ENCODE data around the gene MAP4K2.

The MAP4K2 gene

GRCh38 chr11:64762674-64763525 lies 40.1 kb downstream of the MAP4K2 start:
- DNase-seq (ENCODE audit: low spot score) = no peak
- no peak overlapping the region for H2BK5ac ChIP-seq (ENCODE audit: low read length)
- no peaks in the 10 kb centered on the region for H3K9me3 ChIP-seq (replicated peaks in 1 of 2; ENCODE audit: control insufficient read depth in 2 of 2, insufficient read depth in 1 of 2, low read depth in 1 of 2, low read length in 2 of 2)
- no peak overlapping the region for H2AFZ ChIP-seq (ENCODE audit: low read length)
- no peak overlapping the region for H2BK12ac ChIP-seq (ENCODE audit: low read length)
- no peak overlapping the region for H2BK15ac ChIP-seq (ENCODE audit: low read length)
- H3K36me3 ChIP-seq (replicated peaks in 1 of 2; ENCODE audit: control insufficient read depth in 2 of 2, insufficient read depth in 2 of 2, low read length in 2 of 2) = peaks cover 39 to 58% of the 10 kb centered on the region in 2 donors
- H3K18ac ChIP-seq (ENCODE audit: low read length) = no peak overlapping the region
- H3K9ac ChIP-seq (ENCODE audit: low read depth, low read length, poor library complexity) = no peak overlapping the region
- peaks cover 45 to 62% of the 10 kb centered on the region in 2 donors for H3K4me1 ChIP-seq (ENCODE audit: control insufficient read depth in 2 of 2, insufficient read depth in 1 of 2, low read depth in 1 of 2, low read length in 2 of 2)
- WGBS, 2 donors (ENCODE audit: extremely low coverage in 2 of 2, insufficient read length in 2 of 2, insufficient replicate concordance in 1 of 2) = no CpG with 5 or more reads among the region's 13 CpGs
- no peak overlapping the region for H2AK5ac ChIP-seq (ENCODE audit: low read depth, low read length)
- H4K8ac ChIP-seq (ENCODE audit: low read depth, low read length) = no peak overlapping the region
- H3K27ac ChIP-seq (replicated peaks; ENCODE audit: low read length) = peak overlapping the region; percentile 49
- H3K14ac ChIP-seq (ENCODE audit: low read length) = no peak overlapping the region
- no peak overlapping the region for H3K4ac ChIP-seq (ENCODE audit: low read length)
- no peaks in the 10 kb centered on the region for H3K27me3 ChIP-seq (ENCODE audit: control insufficient read depth in 3 of 3, insufficient read depth in 3 of 3, low read depth in 1 of 3, low read length in 3 of 3)
- H3K79me1 ChIP-seq (ENCODE audit: low read depth, low read length) = peaks cover 12% of the 10 kb centered on the region
- no peak overlapping the region for H3K23ac ChIP-seq (ENCODE audit: low read depth, low read length, poor library complexity)
- H3K4me3 ChIP-seq (ENCODE audit: low read length in 2 of 2) = no peak overlapping the region
- H2BK120ac ChIP-seq (ENCODE audit: low read depth, low read length) = no peak overlapping the region
- no peak overlapping the region for H3K4me2 ChIP-seq (ENCODE audit: insufficient read depth, low read length, poor library complexity, severe bottlenecking)
- no peak overlapping the region for H4K91ac ChIP-seq (ENCODE audit: low read depth, low read length, poor library complexity)

DNA sequence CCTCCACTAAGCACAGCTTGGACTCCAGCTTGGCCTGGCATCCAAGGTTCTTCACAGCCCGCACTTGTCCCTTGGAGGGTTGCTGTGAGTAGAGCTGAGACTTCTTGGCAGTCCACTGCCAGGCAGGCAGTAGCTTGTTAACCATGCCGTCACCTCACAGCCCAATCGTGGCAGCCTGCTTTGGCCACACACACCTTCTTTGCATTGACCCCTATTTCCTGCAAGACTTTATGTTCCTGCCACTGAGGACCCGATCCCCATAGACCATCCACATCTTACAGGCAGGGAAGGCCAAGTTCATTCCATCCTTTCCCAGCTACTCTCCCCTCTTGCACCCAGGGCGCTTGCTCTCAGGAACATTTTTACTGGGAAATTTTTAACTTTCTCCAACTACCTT lies 40.7 kb downstream of the MAP4K2 start:
- Histone ChIP-seq H4K91ac (ENCODE audit: low read depth, low read length, poor library complexity) (no peak overlapping the region), H3K4ac (ENCODE audit: low read length) (no peak overlapping the region), H2BK120ac (ENCODE audit: low read depth, low read length) (no peak overlapping the region), H3K14ac (ENCODE audit: low read length) (no peak overlapping the region), H2BK5ac (ENCODE audit: low read length) (no peak overlapping the region), H2BK15ac (ENCODE audit: low read length) (no peak overlapping the region), H3K4me2 (ENCODE audit: insufficient read depth, low read length, poor library complexity, severe bottlenecking) (no peak overlapping the region), H4K8ac (ENCODE audit: low read depth, low read length) (no peak overlapping the region), H2AK5ac (ENCODE audit: low read depth, low read length) (no peak overlapping the region), H3K27ac (replicated peaks; ENCODE audit: low read length) (peak overlapping the region; percentile 32), H2AFZ (ENCODE audit: low read length) (no peak overlapping the region), H3K9ac (ENCODE audit: low read depth, low read length, poor library complexity) (no peak overlapping the region), H3K4me3 (ENCODE audit: low read length in 2 of 2) (no peak overlapping the region), H3K23ac (ENCODE audit: low read depth, low read length, poor library complexity) (peak overlapping the region; percentile 93), H3K9me3 (replicated peaks in 1 of 2; ENCODE audit: control insufficient read depth in 2 of 2, insufficient read depth in 1 of 2, low read depth in 1 of 2, low read length in 2 of 2) (no peaks in the 10 kb centered on the region), H3K18ac (ENCODE audit: low read length) (no peak overlapping the region), H3K4me1 (ENCODE audit: control insufficient read depth in 2 of 2, insufficient read depth in 1 of 2, low read depth in 1 of 2, low read length in 2 of 2) (peaks cover 45 to 62% of the 10 kb centered on the region in 2 donors), H3K36me3 (replicated peaks in 1 of 2; ENCODE audit: control insufficient read depth in 2 of 2, insufficient read depth in 2 of 2, low read length in 2 of 2) (peaks cover 33 to 52% of the 10 kb centered on the region in 2 donors), H2BK12ac (ENCODE audit: low read length) (no peak overlapping the region), H3K79me1 (ENCODE audit: low read depth, low read length) (peaks cover 8% of the 10 kb centered on the region), H3K27me3 (ENCODE audit: control insufficient read depth in 3 of 3, insufficient read depth in 3 of 3, low read depth in 1 of 3, low read length in 3 of 3) (no peaks in the 10 kb centered on the region)
- WGBS, 2 donors (ENCODE audit: extremely low coverage in 2 of 2, insufficient read length in 2 of 2, insufficient replicate concordance in 1 of 2) = no CpG with 5 or more reads among the region's 5 CpGs
- no peak for DNase-seq (ENCODE audit: low spot score)

DNA sequence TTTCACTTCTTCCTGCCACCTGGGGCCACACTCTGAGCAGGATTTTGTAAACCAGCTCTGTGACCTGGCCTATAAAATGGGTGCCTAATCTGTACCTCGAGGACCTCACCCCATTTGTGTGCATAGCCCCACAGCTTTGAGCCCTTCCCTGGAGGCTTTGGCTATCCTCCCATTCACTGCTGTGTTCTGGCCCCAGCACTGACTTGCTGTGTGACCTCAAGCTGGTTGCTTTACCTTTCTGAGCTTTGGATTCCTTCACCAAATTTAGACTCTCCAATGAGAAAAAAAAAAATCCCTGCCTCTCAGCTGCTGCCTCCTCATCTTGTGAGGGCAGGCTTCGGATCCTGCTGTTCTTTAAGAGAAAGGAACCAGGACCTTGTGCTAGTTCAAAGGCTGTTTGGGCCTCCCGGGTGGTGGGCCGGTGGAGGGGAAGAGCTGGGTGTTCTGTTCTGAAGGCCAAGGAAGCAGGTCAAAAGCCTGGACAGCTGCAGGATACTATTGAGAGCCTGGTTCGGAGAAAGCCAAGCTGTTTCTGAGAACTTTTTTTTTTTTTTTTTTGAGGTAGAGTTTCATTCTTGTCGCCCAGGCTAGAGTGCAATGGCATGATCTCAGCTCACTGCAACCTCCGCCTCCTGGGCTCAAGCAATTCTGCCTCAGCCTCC lies 42.1 kb downstream of the MAP4K2 start:
- Histone ChIP-seq H4K8ac (ENCODE audit: low read depth, low read length) (no peak overlapping the region), H2BK15ac (ENCODE audit: low read length) (no peak overlapping the region), H3K9me3 (replicated peaks in 1 of 2; ENCODE audit: control insufficient read depth in 2 of 2, insufficient read depth in 1 of 2, low read depth in 1 of 2, low read length in 2 of 2) (no peaks in the 10 kb centered on the region), H2BK5ac (ENCODE audit: low read length) (no peak overlapping the region), H3K14ac (ENCODE audit: low read length) (no peak overlapping the region), H3K4me2 (ENCODE audit: insufficient read depth, low read length, poor library complexity, severe bottlenecking) (no peak overlapping the region), H4K91ac (ENCODE audit: low read depth, low read length, poor library complexity) (no peak overlapping the region), H3K36me3 (replicated peaks in 1 of 2; ENCODE audit: control insufficient read depth in 2 of 2, insufficient read depth in 2 of 2, low read length in 2 of 2) (peaks cover 24 to 40% of the 10 kb centered on the region in 2 donors), H2AK5ac (ENCODE audit: low read depth, low read length) (no peak overlapping the region), H2BK120ac (ENCODE audit: low read depth, low read length) (no peak overlapping the region), H3K4ac (ENCODE audit: low read length) (no peak overlapping the region), H3K23ac (ENCODE audit: low read depth, low read length, poor library complexity) (no peak overlapping the region), H3K79me1 (ENCODE audit: low read depth, low read length) (peaks cover 3% of the 10 kb centered on the region), H3K27me3 (ENCODE audit: control insufficient read depth in 3 of 3, insufficient read depth in 3 of 3, low read depth in 1 of 3, low read length in 3 of 3) (no peaks in the 10 kb centered on the region), H3K4me3 (ENCODE audit: low read length in 2 of 2) (no peak overlapping the region), H3K4me1 (ENCODE audit: control insufficient read depth in 2 of 2, insufficient read depth in 1 of 2, low read depth in 1 of 2, low read length in 2 of 2) (peaks cover 43 to 62% of the 10 kb centered on the region in 2 donors), H3K9ac (ENCODE audit: low read depth, low read length, poor library complexity) (no peak overlapping the region), H3K27ac (replicated peaks; ENCODE audit: low read length) (peak overlapping the region; percentile 31), H3K18ac (ENCODE audit: low read length) (peak overlapping the region; percentile 65), H2AFZ (ENCODE audit: low read length) (no peak overlapping the region), H2BK12ac (ENCODE audit: low read length) (no peak overlapping the region)
- WGBS, 2 donors (ENCODE audit: extremely low coverage in 2 of 2, insufficient read length in 2 of 2, insufficient replicate concordance in 1 of 2) = no CpG with 5 or more reads among the region's 7 CpGs
- no peak for DNase-seq (ENCODE audit: low spot score)

Measured in neuronal stem cell (in vitro differentiated cells).